Right lobe of liver (tissue), 6 donors: ENCODE data around the gene PDE4C. TPM values are rescaled to one million over a fixed set of nuclear protein-coding genes. Genes with fewer than 3 reads are reported as not detected.

ENCODE experiments used
- ATAC-seq, 4 donors: fragments of 200-7000 bp; cut with Tn5 transposase; one replicate each; pipeline ENCODE4 v1.9.1; 2020; ENCODE audit warnings: mild to moderate bottlenecking in 4 of 4, moderate library complexity in 4 of 4
- DNase-seq, 3 donors: peaks; one replicate each; pipeline ENCODE4 v3.0.0-alpha.2; 2020
- H3K27ac ChIP-seq, 3 donors: fragments of 200-600 bp; one replicate each; pipeline ENCODE4 v1.8.0; 2022
- H3K27me3 ChIP-seq, 2 donors: fragments of 200-600 bp; one replicate each; pipeline ENCODE4 v1.8.0; 2022
- H3K36me3 ChIP-seq, 4 donors: fragments of 200-600 bp; sonication (generic) in 1 of 4; one replicate each; pipeline versions ENCODE4 v1.5.1 to v1.8.0; 2017 to 2022; ENCODE audit warnings: control low read depth in 1 of 4
- H3K4me1 ChIP-seq, 4 donors: fragments of 200-600 bp; sonication (generic) in 1 of 4; one replicate each; pipeline versions ENCODE4 v1.5.1 to v1.8.0; 2017 to 2022; ENCODE audit warnings: control low read depth in 1 of 4
- H3K4me3 ChIP-seq, 3 donors: fragments of 200-600 bp; one replicate each; pipeline ENCODE4 v1.8.0; 2022
- H3K9me3 ChIP-seq, 4 donors: fragments of 200-600 bp; sonication (generic) in 1 of 4; one replicate each; pipeline versions ENCODE4 v1.5.1 to v1.8.0; 2017 to 2022; ENCODE audit warnings: control low read depth in 1 of 4
- POLR2A ChIP-seq: fragments of 450-650 bp; IDR thresholded peaks from one replicate; pipeline ENCODE4 v1.6.1; 2017; ENCODE audit warnings: antibody characterized with exemption, mild to moderate bottlenecking
- WGBS: methylation state at CpG from one replicate; pipeline ENCODE4 v1.1.6; 2018; ENCODE audit warnings: low coverage, low lambda C conversion rate; ENCODE audit not compliant: insufficient coverage; ENCODE audit errors: missing lambda C conversion rate; 5-methylcytosine and 5-hydroxymethylcytosine counted together
- intact Hi-C, 2 donors: fragments of 100-400 bp; cut with DNase I; formaldehyde crosslinking; loops; one replicate each; pipeline versions ENCODE4 v1.11.2 to v1.14.1; 2022
- total RNA-seq, 6 experiments: library from RNA; depleted of rRNA in 2 of 6; stranded (reverse); fragments of >200 nt in 2 of 6; fragmentation: NEBNext Ultra II Directional in 3 of 6; extraction: Animal tissue kit (Norgen Biotek cat#: 25700) in 3 of 6; gene quantifications; one replicate each; pipeline versions ENCODE4 v1.1.0 to v1.2.4, GENCODE V29; 2016 to 2023
- TF ChIP-seq, protein P1 (sequence below), 4 donors: fragments of 200-600 bp in 3 of 4; fragments of 450-650 bp in 1 of 4; IDR thresholded peaks; one replicate each; pipeline versions ENCODE4 v1.5.1 to v1.8.0; 2016 to 2022; ENCODE audit warnings: antibody characterized with exemption in 4 of 4, mild to moderate bottlenecking in 2 of 4
- donor health status: DM: no; HTN: yes; CAD: no.
- donor health status: DM: no; HTN: no; CAD: no.
- donor health status: DM: no; HTN: no; CAD: no.
- donor health status: DM: no; HTN: yes; CAD: no.
- donor health status: DM: no; HTN: yes; CAD: no.

Gene PDE4C
- total RNA-seq, 6 experiments from 2014 or later = 0.25 to 1.1 (median 0.57) TPM

DNA sequence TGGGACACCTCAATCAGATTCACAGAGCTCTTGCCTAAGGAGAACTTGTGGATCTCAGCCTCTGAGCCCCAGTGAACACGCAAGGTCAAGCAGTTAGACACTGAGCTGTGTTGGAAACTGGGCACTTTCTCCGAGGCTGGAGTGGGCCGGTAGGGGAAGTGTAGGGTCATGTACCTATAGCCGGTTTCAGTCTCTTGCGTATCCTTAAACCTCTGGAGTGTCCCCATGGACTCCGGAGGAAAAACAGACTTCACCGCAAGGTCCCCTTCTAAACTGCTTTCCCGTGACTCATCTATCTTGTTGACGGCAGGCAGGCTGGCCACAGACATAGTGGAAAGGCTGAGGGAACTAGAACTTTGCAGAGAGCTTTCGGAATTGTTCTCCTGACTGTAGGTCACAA is 36.7 kb upstream of the PDE4C start:
- no peak for TF ChIP-seq POLR2A
- TF ChIP-seq, protein P1, sequence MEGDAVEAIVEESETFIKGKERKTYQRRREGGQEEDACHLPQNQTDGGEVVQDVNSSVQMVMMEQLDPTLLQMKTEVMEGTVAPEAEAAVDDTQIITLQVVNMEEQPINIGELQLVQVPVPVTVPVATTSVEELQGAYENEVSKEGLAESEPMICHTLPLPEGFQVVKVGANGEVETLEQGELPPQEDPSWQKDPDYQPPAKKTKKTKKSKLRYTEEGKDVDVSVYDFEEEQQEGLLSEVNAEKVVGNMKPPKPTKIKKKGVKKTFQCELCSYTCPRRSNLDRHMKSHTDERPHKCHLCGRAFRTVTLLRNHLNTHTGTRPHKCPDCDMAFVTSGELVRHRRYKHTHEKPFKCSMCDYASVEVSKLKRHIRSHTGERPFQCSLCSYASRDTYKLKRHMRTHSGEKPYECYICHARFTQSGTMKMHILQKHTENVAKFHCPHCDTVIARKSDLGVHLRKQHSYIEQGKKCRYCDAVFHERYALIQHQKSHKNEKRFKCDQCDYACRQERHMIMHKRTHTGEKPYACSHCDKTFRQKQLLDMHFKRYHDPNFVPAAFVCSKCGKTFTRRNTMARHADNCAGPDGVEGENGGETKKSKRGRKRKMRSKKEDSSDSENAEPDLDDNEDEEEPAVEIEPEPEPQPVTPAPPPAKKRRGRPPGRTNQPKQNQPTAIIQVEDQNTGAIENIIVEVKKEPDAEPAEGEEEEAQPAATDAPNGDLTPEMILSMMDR (IDR thresholded peaks at IDR 0.05) = no peak
- DNase-seq (no peak), ATAC-seq (no peak)
- H3K4me3 ChIP-seq = no peak overlapping the region
- H3K27ac ChIP-seq = no peak overlapping the region
- peaks cover 0 to 12% (median 0%) of the 10 kb centered on the region in 4 donors for H3K36me3 ChIP-seq
- 70% methylated on average over 2 of the region's 10 CpGs for WGBS
- H3K4me1 ChIP-seq = no peaks in the 10 kb centered on the region
- H3K27me3 ChIP-seq = no peaks in the 10 kb centered on the region
- H3K9me3 ChIP-seq = no peaks in the 10 kb centered on the region
- intact Hi-C loops = no loop called here

DNA sequence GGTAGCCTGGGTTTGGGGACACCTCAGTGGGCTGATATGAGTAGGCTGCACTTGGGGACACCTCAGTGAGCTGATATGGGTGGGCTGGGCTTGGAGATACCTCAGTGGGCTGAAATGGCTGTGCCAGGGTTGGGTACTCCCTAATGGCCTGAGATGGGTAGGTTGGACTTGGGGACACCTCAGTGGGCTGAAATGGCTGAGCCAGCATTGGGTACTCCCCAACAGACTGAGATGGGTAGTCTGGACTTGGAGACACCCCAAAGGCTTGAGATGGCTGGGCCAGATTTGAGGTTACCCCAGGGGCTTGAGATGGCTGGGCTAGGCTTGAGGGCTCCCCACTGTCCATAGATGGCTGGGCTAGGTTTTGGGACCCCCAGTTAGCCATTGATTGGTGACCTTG is 35.9 kb upstream of the PDE4C start:
- TF ChIP-seq, protein P1 (IDR thresholded peaks at IDR 0.05) = no peak
- TF ChIP-seq POLR2A = no peak
- no peak for DNase-seq
- H3K27ac ChIP-seq = no peak overlapping the region
- no peak overlapping the region for H3K4me3 ChIP-seq
- no peak for ATAC-seq
- H3K9me3 ChIP-seq = no peaks in the 10 kb centered on the region
- no peaks in the 10 kb centered on the region for H3K4me1 ChIP-seq
- intact Hi-C loops = no loop called here
- H3K27me3 ChIP-seq = no peaks in the 10 kb centered on the region
- H3K36me3 ChIP-seq = peaks cover 0 to 9% (median 0%) of the 10 kb centered on the region in 4 donors

DNA sequence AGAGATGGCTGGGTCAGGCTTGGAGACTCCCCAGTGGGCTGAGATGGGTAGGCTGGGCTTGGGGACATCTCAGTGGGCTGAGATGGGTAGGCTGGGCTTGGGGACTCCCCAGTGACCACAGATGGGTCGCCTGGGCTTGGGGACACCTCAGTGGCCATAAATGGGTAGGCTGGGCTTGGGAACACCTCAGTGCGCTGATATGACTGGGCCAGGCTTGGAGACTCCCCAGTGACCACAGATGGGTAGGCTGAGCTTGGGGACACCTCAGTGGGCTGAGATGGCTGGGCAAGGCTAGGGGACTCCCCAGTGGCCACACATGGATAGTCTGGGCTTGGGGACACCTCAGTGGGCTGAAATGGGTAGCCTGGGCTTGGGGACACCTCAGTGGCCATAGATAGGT is 35.2 kb upstream of the PDE4C start:
- no peaks in the 10 kb centered on the region for H3K9me3 ChIP-seq
- no peak overlapping the region for H3K27ac ChIP-seq
- intact Hi-C loops = no loop called here
- WGBS = no CpG with 5 or more reads among the region's 2 CpGs
- TF ChIP-seq POLR2A = no peak
- TF ChIP-seq, protein P1 (IDR thresholded peaks at IDR 0.05) = no peak
- H3K4me1 ChIP-seq = no peaks in the 10 kb centered on the region
- no peak for ATAC-seq
- H3K4me3 ChIP-seq = no peak overlapping the region
- no peaks in the 10 kb centered on the region for H3K27me3 ChIP-seq
- peaks cover 0 to 2% (median 0%) of the 10 kb centered on the region in 4 donors for H3K36me3 ChIP-seq
- DNase-seq = no peak

DNA sequence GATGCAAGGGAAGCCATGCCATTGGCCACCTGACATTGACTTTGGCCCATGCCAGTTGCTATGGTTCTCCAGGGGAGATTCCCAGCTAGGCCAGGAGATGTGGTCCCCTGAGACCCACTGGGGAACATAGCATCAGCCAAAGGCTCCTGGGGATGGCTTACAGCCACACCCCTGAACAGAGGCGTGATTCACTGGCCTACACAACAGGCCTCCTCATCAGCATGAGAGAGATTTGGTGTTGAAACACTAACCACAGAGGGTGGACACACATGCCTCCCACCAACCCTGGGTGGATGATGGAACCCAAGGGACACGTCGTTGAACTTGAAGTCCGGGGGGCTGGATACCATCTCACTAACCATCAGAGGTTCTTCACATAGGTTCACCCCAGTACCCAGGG is 33.7 kb upstream of the PDE4C start:
- DNase-seq (no peak), ATAC-seq (no peak)
- Histone ChIP-seq H3K4me3 (no peak overlapping the region), H3K27me3 (no peaks in the 10 kb centered on the region), H3K9me3 (no peaks in the 10 kb centered on the region), H3K27ac (no peak overlapping the region), H3K36me3 (no peaks in the 10 kb centered on the region), H3K4me1 (no peaks in the 10 kb centered on the region)
- intact Hi-C loops = no loop called here
- TF ChIP-seq, protein P1 (IDR thresholded peaks at IDR 0.05) = no peak
- no peak for TF ChIP-seq POLR2A
- no CpG with 5 or more reads among the region's 4 CpGs for WGBS
